Ishikawa (cell line): ENCODE data around the gene OXCT1.

Experiments
- CEBPB ChIP-seq: IDR thresholded peaks from 2 replicates; pipeline ENCODE4 v1.6.1; 2012
- CREB1 ChIP-seq: IDR thresholded peaks from 2 replicates; pipeline ENCODE4 v1.6.1; 2012; ENCODE audit warnings: low read depth
- EGR1 ChIP-seq: IDR thresholded peaks from 2 replicates; pipeline ENCODE4 v1.6.1; 2012
- EP300 ChIP-seq: IDR thresholded peaks from 2 replicates; pipeline ENCODE4 v1.6.1; 2012; ENCODE audit warnings: borderline replicate concordance
- FOXM1 ChIP-seq: IDR thresholded peaks from 2 replicates; pipeline ENCODE4 v1.6.1; 2012; ENCODE audit warnings: low read depth, borderline replicate concordance
- RAD21 ChIP-seq: IDR thresholded peaks from 2 replicates; pipeline ENCODE4 v1.6.1; 2012; ENCODE audit warnings: low read depth
- TAF1 ChIP-seq: IDR thresholded peaks from 2 replicates; pipeline ENCODE4 v1.6.1; 2012; ENCODE audit warnings: low read depth, mild to moderate bottlenecking
- TCF12 ChIP-seq: IDR thresholded peaks from 2 replicates; pipeline ENCODE4 v1.6.1; 2012; ENCODE audit warnings: low read depth
- YY1 ChIP-seq: IDR thresholded peaks from 2 replicates; pipeline ENCODE4 v1.6.1; 2012; ENCODE audit warnings: low read depth
- ZBTB7A ChIP-seq: IDR thresholded peaks from 2 replicates; pipeline ENCODE4 v1.6.1; 2012; ENCODE audit warnings: low read depth
- TF ChIP-seq, protein P1 (sequence below): IDR thresholded peaks from 2 replicates; pipeline ENCODE4 v1.6.1; 2012
- TF ChIP-seq, protein P2 (sequence below): IDR thresholded peaks from 2 replicates; pipeline ENCODE4 v1.6.1; 2012; ENCODE audit warnings: low read depth, mild to moderate bottlenecking
- TF ChIP-seq, protein P3 (sequence below): IDR thresholded peaks from 2 replicates; pipeline ENCODE4 v1.6.1; 2012

DNA sequence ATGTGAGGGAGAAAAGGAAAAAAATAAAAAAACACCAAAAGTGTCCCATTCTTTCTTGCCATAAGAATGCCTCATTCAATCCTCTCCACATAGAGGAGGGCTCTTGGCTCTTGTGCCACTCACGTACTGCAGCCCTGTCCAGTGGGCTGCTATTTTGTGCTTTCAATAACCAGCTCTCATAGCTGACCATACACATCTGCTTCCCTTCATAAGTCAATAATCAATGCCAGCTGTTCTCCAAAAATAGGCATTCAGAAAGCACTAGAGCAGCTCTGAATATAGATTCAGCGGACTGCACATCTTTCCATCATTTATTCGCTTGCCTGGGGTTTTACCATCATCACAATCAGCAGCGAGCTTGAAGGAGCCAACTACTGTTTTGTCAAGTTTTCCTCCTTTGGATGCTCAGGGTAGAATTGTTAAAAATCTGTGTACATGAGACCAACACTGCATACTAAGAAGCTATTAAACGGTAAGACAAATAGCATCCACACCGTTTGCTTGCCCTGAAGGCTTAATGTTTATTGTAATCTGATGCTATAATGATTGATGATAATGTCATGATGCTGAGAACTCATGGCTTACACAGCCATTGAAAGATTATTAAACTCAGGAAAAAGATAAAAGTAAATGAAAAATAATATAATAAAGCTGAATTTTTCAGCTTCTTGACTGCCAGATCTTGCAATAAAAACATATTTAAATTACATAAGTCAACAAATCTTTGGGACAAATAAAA, 80.0 kb downstream of the OXCT1 start:
- TF ChIP-seq EP300 (no peak), TAF1 (no peak), TCF12 (no peak), RAD21 (no peak), FOXM1 (no peak), ZBTB7A (no peak), EGR1 (no peak), CEBPB (no peak), CREB1 (no peak), YY1 (no peak)
- TF ChIP-seq, protein P1, sequence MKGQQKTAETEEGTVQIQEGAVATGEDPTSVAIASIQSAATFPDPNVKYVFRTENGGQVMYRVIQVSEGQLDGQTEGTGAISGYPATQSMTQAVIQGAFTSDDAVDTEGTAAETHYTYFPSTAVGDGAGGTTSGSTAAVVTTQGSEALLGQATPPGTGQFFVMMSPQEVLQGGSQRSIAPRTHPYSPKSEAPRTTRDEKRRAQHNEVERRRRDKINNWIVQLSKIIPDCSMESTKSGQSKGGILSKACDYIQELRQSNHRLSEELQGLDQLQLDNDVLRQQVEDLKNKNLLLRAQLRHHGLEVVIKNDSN, result no peak
- TF ChIP-seq, protein P2, sequence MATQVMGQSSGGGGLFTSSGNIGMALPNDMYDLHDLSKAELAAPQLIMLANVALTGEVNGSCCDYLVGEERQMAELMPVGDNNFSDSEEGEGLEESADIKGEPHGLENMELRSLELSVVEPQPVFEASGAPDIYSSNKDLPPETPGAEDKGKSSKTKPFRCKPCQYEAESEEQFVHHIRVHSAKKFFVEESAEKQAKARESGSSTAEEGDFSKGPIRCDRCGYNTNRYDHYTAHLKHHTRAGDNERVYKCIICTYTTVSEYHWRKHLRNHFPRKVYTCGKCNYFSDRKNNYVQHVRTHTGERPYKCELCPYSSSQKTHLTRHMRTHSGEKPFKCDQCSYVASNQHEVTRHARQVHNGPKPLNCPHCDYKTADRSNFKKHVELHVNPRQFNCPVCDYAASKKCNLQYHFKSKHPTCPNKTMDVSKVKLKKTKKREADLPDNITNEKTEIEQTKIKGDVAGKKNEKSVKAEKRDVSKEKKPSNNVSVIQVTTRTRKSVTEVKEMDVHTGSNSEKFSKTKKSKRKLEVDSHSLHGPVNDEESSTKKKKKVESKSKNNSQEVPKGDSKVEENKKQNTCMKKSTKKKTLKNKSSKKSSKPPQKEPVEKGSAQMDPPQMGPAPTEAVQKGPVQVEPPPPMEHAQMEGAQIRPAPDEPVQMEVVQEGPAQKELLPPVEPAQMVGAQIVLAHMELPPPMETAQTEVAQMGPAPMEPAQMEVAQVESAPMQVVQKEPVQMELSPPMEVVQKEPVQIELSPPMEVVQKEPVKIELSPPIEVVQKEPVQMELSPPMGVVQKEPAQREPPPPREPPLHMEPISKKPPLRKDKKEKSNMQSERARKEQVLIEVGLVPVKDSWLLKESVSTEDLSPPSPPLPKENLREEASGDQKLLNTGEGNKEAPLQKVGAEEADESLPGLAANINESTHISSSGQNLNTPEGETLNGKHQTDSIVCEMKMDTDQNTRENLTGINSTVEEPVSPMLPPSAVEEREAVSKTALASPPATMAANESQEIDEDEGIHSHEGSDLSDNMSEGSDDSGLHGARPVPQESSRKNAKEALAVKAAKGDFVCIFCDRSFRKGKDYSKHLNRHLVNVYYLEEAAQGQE, result no peak
- TF ChIP-seq, protein P3, sequence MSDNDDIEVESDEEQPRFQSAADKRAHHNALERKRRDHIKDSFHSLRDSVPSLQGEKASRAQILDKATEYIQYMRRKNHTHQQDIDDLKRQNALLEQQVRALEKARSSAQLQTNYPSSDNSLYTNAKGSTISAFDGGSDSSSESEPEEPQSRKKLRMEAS, result no peak
